Right forelimb (tissue), 1 donor: Measurements from ENCODE around the gene FBXO3.
"Not testable (repeated sequence)": the region's sequence is repeated elsewhere in the genome, so short reads cannot be mapped to it uniquely, and the experiment has no call there.

Experiments used
- DNase-seq: peaks from one replicate; pipeline ENCODE4 v3.0.0-alpha.2; 2018

Gene FBXO3

DNA sequence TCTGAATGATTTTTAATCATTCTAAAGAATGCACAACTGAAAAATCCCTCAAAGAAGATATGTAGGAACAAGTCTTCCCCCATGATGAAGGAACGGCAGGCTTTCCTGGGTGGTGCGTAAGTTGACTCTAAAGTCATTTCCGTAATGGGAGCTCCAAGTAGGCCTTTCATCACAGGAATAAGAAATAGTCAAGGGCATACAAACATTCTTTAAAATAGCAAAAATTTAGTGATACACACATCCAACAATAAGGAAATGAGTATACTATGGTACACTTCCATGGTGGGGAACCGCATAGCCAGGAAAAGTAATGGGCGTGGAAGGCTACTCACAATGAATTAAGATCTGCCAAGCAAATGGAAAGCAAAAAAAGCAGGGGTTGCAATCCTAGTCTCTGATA is 48.8 kb downstream of the FBXO3 start:
- no peak for DNase-seq

DNA sequence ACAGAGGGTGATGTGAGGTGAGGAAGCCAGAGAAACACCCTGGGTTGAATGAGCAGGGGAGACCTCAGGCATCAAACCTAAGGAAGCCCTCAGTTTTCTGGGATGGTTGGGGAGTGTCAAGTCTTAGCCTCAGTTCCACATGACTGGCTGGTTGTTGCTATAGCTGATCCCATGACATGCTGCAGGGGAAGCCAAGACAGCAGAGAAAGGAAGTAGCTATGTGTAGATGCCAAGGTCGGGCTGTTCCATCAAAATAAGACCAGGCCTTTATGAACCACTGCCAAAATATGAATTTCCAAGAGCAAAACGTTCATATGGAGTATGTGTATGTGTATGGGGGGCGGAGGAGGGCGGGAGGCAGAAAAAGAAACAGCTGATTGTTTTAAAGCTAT is 49.7 kb downstream of the FBXO3 start:
- no peak for DNase-seq

DNA sequence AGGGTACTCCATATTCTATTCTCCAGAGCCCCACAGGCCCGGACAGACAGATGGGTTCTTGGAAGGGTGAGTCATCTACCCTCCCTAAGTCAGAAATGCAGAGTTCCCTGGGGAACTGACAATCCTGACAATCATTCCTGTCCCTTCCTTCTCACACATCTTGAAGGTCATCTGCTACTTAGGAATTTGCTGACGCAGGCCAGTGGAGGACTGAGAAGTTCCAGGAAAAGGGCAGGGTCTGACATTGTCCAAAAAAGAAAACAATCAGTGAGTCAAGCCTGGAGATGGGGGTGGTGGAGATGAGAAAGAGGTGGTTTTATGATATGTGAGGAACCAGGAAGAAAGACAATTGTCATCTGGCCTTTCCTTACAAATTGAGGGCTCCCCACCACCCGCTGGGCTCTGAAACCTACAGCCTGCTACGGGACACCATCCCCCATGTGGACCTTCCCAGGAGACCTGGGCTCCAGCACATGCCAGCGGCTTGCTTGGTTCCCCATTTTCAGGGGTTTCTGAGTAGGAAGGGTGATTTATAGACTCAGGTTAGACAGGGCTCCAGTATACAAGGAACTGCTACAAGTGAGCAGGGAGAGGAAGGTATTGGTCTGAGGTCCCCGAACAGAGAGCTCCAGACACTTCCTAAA is 51.0 kb downstream of the FBXO3 start:
- no peak for DNase-seq

DNA sequence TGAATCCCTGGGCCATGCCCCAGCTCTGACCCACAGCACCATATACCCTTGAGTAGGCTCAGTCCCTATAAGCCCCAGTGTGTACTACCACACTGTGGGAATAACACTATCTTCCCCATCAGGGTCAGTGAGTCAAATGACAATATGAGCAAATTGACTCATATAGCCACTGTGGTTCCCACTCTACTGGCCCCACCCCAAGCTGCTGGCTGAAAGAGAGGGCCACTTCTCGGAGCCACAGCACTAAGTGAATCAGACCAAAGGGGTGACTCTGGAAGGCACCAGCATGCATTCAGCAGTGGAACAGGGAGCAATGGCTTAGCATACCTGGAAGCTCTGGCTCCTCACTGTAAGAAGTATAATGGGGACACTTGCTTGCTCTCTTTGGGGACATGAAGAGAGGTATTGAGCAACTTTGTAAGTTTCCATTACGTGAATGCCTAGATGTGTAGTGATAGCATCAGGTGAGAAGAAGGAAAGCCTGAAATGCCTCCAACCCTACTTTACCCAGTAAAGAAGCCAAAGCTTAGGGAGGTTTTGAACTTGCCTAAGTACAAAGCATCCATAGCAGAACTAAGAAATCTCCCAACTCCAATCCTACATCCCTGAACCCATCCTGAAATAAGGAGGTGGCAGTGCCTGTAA is 51.6 kb downstream of the FBXO3 start:
- no peak for DNase-seq

DNA sequence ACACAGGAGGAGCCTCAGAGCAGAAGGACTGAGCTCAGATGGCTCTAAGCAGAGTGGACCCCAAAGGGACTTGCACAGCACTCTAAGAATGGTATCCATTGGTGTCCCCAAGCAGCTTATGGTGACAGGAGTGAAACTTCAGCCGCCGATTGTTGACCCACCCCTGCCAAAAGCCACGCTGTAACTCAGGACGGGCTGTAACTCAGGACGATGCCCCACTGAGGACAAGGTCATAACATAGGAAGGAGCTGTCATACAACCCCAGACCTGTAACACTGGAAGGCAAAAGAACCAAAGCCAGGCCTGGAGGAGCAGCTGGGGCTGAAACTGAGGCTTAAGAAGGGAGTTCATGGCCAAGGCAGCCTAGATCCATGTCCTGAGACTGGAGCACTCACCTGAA is 52.3 kb downstream of the FBXO3 start:
- DNase-seq = no peak

DNA sequence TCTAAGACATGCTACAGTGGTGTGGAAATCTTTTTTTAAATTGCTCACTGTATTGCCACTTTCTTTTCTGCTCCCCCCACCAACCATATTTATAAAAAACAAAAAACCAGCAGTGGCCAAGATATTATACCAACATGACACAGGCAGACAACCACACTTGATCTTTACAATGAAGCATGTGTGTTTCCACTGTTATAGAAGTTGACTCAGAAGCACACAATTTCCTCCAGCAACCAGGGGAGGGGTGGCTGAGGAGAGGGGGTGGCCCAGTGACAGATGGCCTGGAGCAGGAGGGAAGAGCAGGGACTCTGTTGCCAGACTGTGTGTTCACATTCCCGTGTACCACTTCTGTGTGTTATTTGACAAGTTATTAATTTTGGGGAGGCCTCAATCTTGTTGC is 52.9 kb downstream of the FBXO3 start:
- DNase-seq = no peak

DNA sequence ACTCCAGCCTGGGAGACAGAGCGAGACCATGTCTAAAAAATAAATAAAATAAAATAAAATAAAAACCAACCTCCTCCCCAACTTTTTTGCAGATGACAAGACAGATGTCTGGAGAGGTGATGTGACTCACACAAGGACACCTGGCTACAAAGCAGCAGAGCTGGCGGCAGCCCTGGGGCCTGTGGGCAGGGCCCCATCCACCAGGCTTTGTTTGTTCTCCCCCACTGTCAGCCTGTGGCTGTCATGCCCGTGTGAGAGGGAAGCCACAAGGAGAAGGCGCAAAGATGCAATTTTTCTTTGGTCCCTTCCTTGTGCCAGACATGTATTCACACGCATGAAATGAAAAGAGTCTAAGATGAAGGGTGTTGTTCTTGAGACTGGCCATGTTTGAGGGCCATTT is 54.7 kb downstream of the FBXO3 start:
- DNase-seq = no peak

DNA sequence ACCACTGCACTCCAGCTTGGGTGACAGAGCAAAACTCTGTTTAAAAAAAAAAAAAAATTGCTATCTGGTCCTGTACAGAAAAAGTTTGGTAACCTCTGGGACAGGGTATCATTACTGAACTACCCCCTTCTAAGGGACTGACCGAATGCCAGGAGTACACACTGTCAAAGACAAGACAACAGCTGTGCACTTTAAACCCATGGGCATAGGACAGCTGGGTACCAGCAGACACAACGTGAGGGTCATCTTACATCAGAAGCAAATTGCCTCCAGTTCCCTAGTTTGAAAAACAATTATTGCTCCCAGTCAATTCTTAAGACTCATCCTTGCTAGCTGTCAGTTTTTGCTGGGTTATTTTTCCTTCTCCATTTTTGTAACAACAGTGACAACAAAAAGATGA is 55.9 kb downstream of the FBXO3 start:
- peak; percentile 6 for DNase-seq

DNA sequence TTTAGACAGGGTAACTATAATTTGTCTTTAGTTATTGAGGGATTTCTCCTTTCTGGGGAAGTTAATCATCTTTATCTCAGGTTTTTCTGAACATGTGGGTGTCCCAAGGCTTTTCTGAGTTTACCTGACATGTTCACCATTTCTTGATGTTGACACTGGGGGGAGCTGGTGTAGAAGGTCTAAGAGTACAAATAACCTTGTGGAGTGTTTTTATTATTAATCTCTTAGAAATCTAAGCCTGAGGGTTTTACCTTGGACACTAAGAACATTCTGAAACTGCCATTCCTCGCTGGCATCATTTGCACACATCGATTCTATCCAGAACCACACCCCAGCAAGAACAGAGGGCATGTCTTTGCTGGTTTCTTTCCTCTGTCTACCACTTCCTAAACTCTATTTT is 58.1 kb downstream of the FBXO3 start:
- DNase-seq = peak; percentile 25

DNA sequence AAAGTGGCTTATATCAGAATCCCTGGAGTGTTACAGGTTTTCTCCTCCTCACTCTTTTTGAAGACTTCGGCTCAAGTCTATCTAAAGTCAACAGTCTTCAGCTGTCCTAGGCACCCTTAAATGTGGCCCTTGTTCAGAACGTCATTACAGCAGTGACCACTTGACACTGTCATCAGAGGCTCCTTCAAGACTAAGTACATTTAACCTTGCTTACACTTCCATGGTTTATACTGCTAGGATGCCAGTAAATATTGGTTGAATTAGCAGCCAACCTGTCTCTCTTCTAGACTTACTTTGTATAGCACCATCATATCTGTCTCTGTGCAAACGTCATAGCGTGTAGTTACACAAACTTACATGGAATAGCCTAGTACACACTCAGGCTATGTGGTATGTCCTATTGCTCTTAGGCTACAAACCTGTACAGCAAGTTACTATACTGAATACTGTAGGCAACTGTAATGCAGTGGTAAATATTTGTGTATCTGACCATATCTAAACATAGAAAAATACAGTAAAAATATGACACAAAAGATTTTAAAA is 60.4 kb downstream of the FBXO3 start:
- no peak for DNase-seq

DNA sequence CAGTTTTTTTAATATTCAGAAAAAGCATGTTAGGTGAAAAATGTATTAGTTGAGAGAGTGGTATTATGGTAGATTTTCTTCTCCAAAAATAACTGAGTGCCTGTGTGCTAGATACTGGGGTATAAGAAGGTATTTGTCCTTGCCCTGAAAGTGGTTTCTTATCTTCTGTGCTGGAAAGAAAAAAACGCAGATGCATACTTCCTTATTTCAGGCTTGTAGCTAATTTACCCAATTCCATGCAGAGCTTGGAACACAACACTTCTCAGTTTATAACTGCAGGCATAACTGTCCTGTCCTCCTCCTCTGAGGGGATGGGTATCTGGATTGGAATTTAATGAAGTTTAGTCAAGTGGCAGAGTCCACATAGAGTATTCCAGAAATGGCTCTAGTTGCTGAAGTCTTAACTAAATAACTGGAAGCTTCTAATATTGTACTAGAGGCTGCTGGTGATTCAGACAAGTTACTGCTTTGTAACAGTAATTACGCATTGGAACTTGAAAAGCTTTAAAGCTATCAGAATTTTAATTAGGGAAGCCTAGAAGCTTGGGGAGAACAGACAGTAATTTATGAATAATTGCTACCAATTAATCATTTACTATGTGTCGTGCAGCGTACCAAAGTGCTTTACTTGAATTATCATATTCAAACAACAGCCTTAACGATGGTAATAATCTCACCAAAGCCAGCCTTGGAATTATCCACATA is 61.0 kb downstream of the FBXO3 start:
- DNase-seq = no peak

DNA sequence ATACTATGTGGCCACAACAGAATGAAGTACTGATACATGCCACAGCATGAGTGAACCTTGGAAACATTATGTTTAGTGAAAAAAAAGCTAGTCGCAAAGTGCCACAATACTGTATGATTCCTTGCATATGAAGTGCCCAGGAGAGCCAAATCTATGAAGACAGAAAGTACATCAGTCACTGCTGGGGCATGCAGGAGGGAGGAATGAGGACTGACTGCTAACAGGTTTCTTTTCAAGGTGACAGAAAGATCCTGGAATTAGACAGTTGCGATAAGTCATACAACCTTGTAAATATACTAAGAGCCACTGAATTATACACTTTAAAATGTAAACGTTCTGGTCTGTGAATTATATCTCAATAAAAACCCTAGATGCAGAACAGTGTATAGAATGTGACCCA is 61.9 kb downstream of the FBXO3 start:
- DNase-seq = no peak

DNA sequence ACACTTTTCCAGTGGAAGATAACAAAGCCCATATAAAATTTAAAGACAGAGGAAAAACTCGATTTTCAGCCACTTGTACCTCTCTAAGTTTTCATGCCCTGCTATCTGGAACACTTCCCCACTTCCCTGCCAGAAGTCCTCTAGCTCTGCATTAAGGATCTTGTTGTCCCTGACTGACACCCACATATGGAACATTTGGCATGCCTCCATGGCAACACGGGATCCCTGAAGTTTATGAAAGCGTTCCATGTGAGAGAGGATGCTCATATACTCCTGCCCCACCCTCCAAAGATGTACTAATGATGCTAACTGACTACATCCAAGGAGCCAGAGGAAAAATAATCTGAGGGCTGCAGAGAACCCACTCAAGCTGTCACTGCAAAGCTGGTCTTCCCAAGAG is 64.9 kb downstream of the FBXO3 start:
- peak; percentile 45 for DNase-seq

DNA sequence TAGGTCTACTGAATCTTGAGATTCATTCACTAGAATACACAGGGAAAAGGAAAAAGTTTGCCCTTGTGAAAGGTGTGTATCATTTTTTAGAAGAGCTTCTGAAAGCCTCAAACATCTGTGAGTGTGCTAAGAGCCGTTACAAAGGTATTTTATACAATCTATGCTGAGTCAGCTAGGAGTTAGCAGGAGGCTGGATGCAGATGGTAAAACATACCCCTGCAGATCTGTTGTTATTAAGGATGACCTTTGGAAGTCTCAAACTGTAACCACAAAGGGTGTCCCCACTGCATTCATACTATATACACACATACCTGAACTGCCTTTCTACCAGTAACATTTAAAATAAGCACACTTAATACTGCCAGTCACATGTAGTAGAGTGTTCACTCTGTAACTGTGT is 65.3 kb downstream of the FBXO3 start:
- DNase-seq = no peak

DNA sequence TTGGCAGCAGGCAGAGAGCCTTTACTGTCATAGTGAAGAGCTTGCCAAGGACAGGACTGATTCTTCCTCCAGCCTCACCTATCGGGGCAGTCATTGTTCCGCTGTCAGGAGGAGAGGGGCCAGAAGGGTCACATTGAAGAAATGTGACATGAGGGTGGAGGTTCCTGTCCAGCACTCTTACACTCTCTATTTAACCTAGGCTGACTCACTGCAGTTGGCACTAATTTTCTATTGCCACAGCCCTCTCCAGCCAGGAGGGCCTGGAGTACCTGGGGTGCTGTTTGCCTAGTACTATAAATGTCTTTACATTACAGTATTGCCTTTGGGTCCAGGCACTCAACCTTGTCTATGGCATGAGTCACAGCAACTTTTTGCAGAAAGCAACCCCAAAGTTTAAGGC is 66.5 kb downstream of the FBXO3 start:
- DNase-seq = not testable (repeated sequence)

DNA sequence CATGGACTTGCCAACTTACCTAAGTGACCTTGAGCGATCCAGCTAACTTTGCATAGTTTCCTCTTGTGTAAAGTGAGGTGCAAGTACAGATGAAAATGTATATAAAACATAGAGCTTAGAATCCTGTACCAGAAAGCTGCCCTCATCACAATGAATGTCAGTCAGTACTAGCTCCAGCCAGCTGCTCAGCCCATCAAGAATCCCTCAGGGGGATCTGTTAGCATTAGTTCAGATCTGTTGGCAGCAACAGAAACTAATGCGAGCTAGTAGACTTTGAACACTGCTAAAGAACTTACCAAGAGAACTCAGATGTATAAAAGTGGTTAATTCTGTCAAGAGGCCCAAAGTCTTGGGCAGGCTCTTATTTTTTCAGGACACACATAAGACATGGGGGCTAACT is 67.4 kb downstream of the FBXO3 start:
- no peak for DNase-seq

DNA sequence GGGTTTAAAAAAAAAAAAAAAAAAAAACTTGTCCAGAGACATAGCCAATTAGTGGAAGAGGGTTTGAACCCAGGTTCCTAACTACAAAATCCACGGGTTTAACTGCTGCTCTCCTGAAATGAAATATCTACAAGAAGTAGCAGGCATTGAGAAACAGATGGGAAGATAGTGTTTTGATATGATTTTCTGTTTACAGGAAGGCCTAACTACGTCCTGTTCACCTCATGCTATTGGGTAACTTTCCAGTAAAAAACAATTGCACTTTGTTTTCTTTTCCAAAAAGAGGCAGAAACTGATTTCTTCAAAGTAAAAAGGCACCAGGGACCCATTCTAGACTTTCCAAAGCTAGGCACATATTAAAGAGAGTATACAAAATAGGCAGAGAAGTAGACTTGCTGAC is 67.8 kb downstream of the FBXO3 start:
- DNase-seq = peak; percentile 30

DNA sequence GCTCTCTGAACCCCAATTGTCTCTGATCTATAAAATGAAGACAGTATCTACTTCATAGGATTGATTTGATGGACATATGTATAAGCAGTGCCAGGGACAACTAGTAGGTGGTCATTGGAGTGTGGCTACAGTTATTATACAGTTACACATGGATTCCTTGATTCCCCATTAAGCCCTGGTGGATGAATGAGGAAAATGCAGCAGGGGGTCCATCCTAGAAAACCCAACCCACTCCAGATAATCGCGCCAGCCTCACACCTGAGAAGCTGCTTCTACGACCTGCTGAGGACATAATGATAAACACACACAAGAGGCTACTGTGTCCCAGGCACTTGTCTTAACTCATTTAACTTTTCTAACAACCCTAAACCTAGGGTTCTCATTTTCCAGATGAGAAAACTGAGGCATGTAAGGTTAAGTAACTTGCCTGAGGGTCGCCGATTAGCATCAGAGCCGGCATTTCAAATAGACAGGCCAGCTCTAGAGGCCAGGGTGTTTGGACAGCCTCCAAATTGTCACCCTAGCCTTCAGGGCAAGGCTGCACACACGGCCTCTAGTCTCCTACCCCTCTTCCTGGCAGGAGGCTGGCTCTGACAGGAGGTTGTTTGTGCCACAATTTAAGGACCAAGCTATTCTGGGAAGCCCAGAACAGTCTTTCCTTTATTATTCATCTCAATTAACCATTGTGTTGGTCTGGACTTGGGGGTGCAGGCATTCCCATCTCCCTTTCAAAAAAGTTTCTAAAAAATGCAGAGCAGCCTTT is 69.9 kb downstream of the FBXO3 start:
- peak; percentile 7 for DNase-seq

DNA sequence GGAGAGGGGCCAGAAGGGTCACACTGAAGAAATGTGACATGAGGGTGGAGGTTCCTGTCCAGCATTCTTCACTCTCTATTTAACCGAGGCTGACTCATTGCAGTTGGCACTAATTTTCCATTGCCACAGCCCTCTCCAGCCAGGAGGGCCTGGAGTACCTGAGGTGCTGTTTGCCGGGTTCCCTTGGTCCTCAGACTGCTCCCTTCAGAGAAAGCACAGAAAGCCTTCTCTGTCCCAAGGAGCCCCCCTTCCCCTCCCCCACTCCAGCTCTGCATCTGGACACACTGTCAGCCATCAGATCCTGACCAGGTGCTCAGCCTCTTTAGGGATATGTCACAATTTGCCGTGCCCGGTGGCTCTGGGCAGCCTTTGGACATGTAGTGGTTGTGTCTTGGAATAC is 70.5 kb downstream of the FBXO3 start:
- DNase-seq = peak; percentile 38

DNA sequence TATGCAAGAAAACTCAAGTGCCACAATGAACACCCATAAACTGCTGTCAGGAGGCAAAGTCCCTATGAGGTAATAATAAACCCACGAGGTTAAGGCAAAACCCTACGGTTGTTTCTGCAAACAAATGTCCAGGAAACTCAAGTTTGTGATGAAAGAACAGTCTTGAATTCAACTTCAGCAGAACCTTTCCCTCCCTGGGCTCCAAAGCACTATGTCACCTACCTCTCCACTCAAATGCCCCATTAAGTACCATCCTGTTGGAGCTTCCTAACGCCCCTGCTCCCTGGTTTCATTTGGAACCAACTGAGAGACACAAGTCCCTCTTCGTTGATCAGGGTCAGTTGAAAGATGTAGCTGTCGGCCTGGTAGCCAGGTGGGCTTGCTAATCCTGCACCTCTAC is 71.1 kb downstream of the FBXO3 start:
- DNase-seq = peak; percentile 26

DNA sequence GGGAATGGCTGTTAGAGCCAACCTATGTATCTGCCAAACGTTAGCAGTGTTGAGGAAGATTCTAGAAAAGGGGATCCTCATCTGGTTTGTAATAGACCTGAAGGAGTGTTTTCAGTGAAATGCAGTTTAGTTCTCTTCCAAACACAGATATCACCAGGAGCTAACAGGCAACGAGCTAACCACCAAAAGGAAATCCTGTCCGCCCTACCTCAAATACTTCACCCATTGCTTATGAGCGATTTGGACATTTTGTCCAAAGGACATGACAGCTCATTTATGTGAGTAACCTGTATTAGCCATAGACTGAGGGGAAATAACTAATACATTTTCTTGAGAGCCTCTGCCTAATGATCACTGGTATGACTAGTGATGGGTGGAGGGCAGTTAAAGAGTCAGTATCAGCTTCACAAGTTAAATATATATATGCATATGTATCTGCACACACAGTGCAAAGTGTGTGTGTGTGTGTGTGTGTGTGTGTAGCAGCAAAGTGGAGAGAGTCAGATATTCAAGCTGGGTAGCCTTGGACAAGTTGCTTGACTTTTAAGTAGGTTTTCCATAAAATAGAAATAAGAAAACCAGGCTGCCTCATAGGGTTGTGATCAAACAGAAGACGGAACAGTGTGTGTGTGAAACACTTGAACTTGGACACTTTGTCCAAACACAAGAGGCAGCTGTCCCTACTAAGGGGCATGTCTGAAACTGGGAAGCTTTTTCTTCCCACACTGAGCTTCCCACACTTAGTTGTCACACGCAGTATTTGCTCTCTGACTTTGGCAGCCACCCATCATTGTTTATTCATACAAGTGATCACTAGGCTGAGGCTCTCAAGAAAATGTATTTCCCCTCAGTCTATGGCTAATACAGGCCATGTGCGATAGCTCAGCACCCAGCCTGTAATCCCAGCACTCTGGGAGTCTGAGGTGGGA is 72.8 kb downstream of the FBXO3 start:
- peak; percentile 47 for DNase-seq
